A673 (cell line): ENCODE results near the gene MYL12B.

ENCODE experiments used
- CTCF ChIP-seq: fragments of 300-800, 200-600 bp; sonication (generic); conservative IDR thresholded peaks from 2 replicates; pipeline ENCODE4 v1.5.1; 2017; ENCODE audit warnings: low read depth, mild to moderate bottlenecking, antibody characterized with exemption, low read length, moderate library complexity, mixed read lengths
- EZH2 ChIP-seq: fragments of 200-600 bp; sonication (generic); IDR thresholded peaks from 2 replicates; pipeline ENCODE4 v1.6.1; 2017; ENCODE audit warnings: borderline replicate concordance, low read depth, mild to moderate bottlenecking, mixed read lengths, antibody characterized with exemption, low read length; ENCODE audit not compliant: poor library complexity, severe bottlenecking

GRCh38 chr18:3218819-3219218 is 43.1 kb upstream of the MYL12B start:
- TF ChIP-seq EZH2: no peak
- TF ChIP-seq CTCF: no peak
